ENCODE measurements around the gene WDR72.

DNA sequence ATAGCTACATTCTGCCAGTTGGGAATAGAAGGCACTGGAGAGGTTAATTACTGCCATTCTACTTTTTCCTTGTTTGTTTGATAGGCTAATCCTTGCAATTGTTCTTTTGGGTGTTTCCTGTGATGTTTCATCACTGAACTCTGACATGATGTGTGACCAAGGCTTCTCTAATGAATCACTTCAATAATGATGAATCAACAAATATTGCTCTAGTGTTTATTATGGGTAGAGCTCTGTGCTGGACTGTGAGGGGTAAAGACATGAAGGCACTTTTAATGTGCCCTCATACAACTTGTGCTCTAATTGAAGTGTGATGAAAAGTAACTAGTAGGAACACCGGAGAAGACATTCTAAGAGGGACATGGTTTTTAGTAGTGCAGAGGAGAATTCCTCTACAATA, 233.6 kb downstream of the WDR72 start:
- TF ChIP-seq, protein P1, sequence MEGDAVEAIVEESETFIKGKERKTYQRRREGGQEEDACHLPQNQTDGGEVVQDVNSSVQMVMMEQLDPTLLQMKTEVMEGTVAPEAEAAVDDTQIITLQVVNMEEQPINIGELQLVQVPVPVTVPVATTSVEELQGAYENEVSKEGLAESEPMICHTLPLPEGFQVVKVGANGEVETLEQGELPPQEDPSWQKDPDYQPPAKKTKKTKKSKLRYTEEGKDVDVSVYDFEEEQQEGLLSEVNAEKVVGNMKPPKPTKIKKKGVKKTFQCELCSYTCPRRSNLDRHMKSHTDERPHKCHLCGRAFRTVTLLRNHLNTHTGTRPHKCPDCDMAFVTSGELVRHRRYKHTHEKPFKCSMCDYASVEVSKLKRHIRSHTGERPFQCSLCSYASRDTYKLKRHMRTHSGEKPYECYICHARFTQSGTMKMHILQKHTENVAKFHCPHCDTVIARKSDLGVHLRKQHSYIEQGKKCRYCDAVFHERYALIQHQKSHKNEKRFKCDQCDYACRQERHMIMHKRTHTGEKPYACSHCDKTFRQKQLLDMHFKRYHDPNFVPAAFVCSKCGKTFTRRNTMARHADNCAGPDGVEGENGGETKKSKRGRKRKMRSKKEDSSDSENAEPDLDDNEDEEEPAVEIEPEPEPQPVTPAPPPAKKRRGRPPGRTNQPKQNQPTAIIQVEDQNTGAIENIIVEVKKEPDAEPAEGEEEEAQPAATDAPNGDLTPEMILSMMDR (IDR thresholded peaks at IDR 0.05): no peak
- TF ChIP-seq POLR2A (IDR thresholded peaks at IDR 0.05) (no peak), EP300 (IDR thresholded peaks at IDR 0.05) (no peak)

Data from gastroesophageal sphincter (tissue), 3 donors.